CMK (cell line): ENCODE results near the gene LPP.

Experiments used
- DNase-seq: peaks from one replicate; pipeline ENCODE4 v3.0.0-alpha.2; 2010; ENCODE audit warnings: low read depth

The LPP gene

GRCh38 chr3:188712248-188712924 is 558.4 kb downstream of the LPP start:
- DNase-seq: no peak

- no peak for DNase-seq
These were observed 559.0 kb downstream of the LPP start for GRCh38 chr3:188712991-188713390.

GRCh38 chr3:188719545-188719944 is 565.6 kb downstream of the LPP start:
- no peak for DNase-seq

- DNase-seq: no peak
These were observed 566.3 kb downstream of the LPP start for GRCh38 chr3:188720215-188720614.

GRCh38 chr3:188720636-188721035 is 566.7 kb downstream of the LPP start:
- no peak for DNase-seq

GRCh38 chr3:188721312-188721711 is 567.4 kb downstream of the LPP start:
- DNase-seq: no peak

- DNase-seq: no peak
These were observed 568.0 kb downstream of the LPP start for GRCh38 chr3:188721990-188722389.

- DNase-seq: no peak
These were observed 569.0 kb downstream of the LPP start for GRCh38 chr3:188722963-188723362.

- DNase-seq: no peak
These were observed 573.1 kb downstream of the LPP start for GRCh38 chr3:188727052-188727451.

GRCh38 chr3:188728371-188728896 is 574.5 kb downstream of the LPP start:
- no peak for DNase-seq

GRCh38 chr3:188729422-188729821 is 575.5 kb downstream of the LPP start:
- no peak for DNase-seq

- DNase-seq: no peak
These were observed 580.4 kb downstream of the LPP start for GRCh38 chr3:188734395-188734794.

- no peak for DNase-seq
These were observed 585.6 kb downstream of the LPP start for GRCh38 chr3:188739511-188739910.

GRCh38 chr3:188740010-188740409 is 586.1 kb downstream of the LPP start:
- DNase-seq: no peak

GRCh38 chr3:188742755-188743550 is 589.0 kb downstream of the LPP start:
- DNase-seq: no peak

- no peak for DNase-seq
These were observed 590.2 kb downstream of the LPP start for GRCh38 chr3:188744166-188744565.

- no peak for DNase-seq
These were observed 591.1 kb downstream of the LPP start for GRCh38 chr3:188745031-188745430.

- DNase-seq: no peak
These were observed 592.4 kb downstream of the LPP start for GRCh38 chr3:188746291-188746783.

GRCh38 chr3:188747489-188747888 is 593.5 kb downstream of the LPP start:
- no peak for DNase-seq

GRCh38 chr3:188749010-188749617 is 595.2 kb downstream of the LPP start:
- peak; percentile 5 for DNase-seq

- no peak for DNase-seq
These were observed 595.9 kb downstream of the LPP start for GRCh38 chr3:188749830-188750229.

GRCh38 chr3:188750617-188751016 is 596.7 kb downstream of the LPP start:
- DNase-seq: no peak

GRCh38 chr3:188752850-188753249 is 598.9 kb downstream of the LPP start:
- DNase-seq: no peak
